WTC11 (cell line): ENCODE data around the gene SLC16A14. TPM values are rescaled to one million over a fixed set of nuclear protein-coding genes. Genes with fewer than 3 reads are reported as not detected.
A peak's percentile ranks its signal among the peaks of the same experiment; 100 is the strongest.

Experiments used
- ATF2 ChIP-seq: sonication (generic); formaldehyde crosslinking; IDR thresholded peaks from 2 replicates; pipeline ENCODE4 v1.8.1; 2022; ENCODE audit warnings: low read depth, missing genetic modification reagents, borderline replicate concordance
- CBFB ChIP-seq: sonication (generic); formaldehyde crosslinking; IDR thresholded peaks from 2 replicates; pipeline ENCODE4 v1.8.1; 2022; ENCODE audit warnings: mild to moderate bottlenecking, low read depth, missing genetic modification reagents
- EMX1 ChIP-seq: fragments of 250-450 bp; sonication (Bioruptor Pico); IDR thresholded peaks from 2 replicates; pipeline ENCODE4 v1.8.0; 2021; ENCODE audit warnings: mild to moderate bottlenecking
- ETV6 ChIP-seq: sonication (generic); formaldehyde crosslinking; IDR thresholded peaks from 2 replicates; pipeline ENCODE4 v1.8.1; 2022; ENCODE audit warnings: mild to moderate bottlenecking, missing genetic modification reagents
- FOXK1 ChIP-seq: sonication (generic); formaldehyde crosslinking; IDR thresholded peaks from 2 replicates; pipeline ENCODE4 v1.8.0; 2022; ENCODE audit warnings: mild to moderate bottlenecking, moderate library complexity, missing genetic modification reagents
- GRHL2 ChIP-seq: fragments of 250-450 bp; sonication (Bioruptor Pico); IDR thresholded peaks from 2 replicates; pipeline ENCODE4 v1.8.0; 2022; ENCODE audit warnings: mild to moderate bottlenecking, moderate library complexity; ENCODE audit not compliant: insufficient replicate concordance, severe bottlenecking
- HMGA2 ChIP-seq: fragments of 250-450 bp; sonication (Bioruptor Pico); IDR thresholded peaks from 2 replicates; pipeline ENCODE4 v1.4.0; 2021; ENCODE audit warnings: mild to moderate bottlenecking, moderate library complexity
- IRF2 ChIP-seq: sonication (generic); formaldehyde crosslinking; IDR thresholded peaks from 2 replicates; pipeline ENCODE4 v1.8.0; 2022; ENCODE audit warnings: low read depth, missing genetic modification reagents, borderline replicate concordance
- JUN ChIP-seq: sonication (generic); formaldehyde crosslinking; IDR thresholded peaks from 2 replicates; pipeline ENCODE4 v1.8.0; 2023; ENCODE audit warnings: mild to moderate bottlenecking, missing genetic modification reagents
- KAT7 ChIP-seq: sonication (generic); formaldehyde crosslinking; IDR thresholded peaks from 2 replicates; pipeline ENCODE4 v1.8.1; 2023; ENCODE audit warnings: missing genetic modification reagents, mild to moderate bottlenecking, borderline replicate concordance
- NR3C1 ChIP-seq: sonication (generic); formaldehyde crosslinking; conservative IDR thresholded peaks from 2 replicates; pipeline ENCODE4 v1.8.1; 2023; ENCODE audit warnings: low read depth, mild to moderate bottlenecking, missing genetic modification reagents
- SMAD4 ChIP-seq: sonication (generic); formaldehyde crosslinking; IDR thresholded peaks from 2 replicates; pipeline ENCODE4 v1.8.0; 2022; ENCODE audit warnings: mild to moderate bottlenecking, missing genetic modification reagents
- STAT6 ChIP-seq: sonication (generic); formaldehyde crosslinking; conservative IDR thresholded peaks from 2 replicates; pipeline ENCODE4 v1.8.1; 2023; ENCODE audit warnings: mild to moderate bottlenecking, low read depth, missing genetic modification reagents, moderate library complexity
- ZMAT4 ChIP-seq: fragments of 250-450 bp; sonication (Bioruptor Pico); IDR thresholded peaks from 2 replicates; pipeline ENCODE4 v1.9.0; 2021; ENCODE audit warnings: mild to moderate bottlenecking
- ZNF219 ChIP-seq: sonication (generic); formaldehyde crosslinking; IDR thresholded peaks from 2 replicates; pipeline ENCODE4 v1.8.0; 2023; ENCODE audit warnings: missing genetic modification reagents, mild to moderate bottlenecking, borderline replicate concordance
- ZNF281 ChIP-seq: sonication (generic); formaldehyde crosslinking; IDR thresholded peaks from 2 replicates; pipeline ENCODE4 v1.8.0; 2023; ENCODE audit warnings: mild to moderate bottlenecking, missing genetic modification reagents
- ZNF396 ChIP-seq: fragments of 250-450 bp; sonication (Bioruptor Pico); IDR thresholded peaks from 2 replicates; pipeline ENCODE4 v1.8.0; 2021; ENCODE audit warnings: mild to moderate bottlenecking, moderate library complexity, borderline replicate concordance
- total RNA-seq: library from RNA; stranded (reverse); gene quantifications from 3 replicates; pipeline ENCODE4 v1.2.3, GENCODE V29; 2021
- TF ChIP-seq, protein P1 (sequence below): sonication (generic); formaldehyde crosslinking; IDR thresholded peaks from 2 replicates; pipeline ENCODE4 v1.8.0; 2022; ENCODE audit warnings: mild to moderate bottlenecking, missing genetic modification reagents
- TF ChIP-seq, protein P2 (sequence below): fragments of 200-600 bp; IDR thresholded peaks from 2 replicates; pipeline ENCODE4 v1.8.0; 2022; ENCODE audit warnings: antibody characterized with exemption
- TF ChIP-seq, protein P3 (sequence below): fragments of 250-450 bp; sonication (Bioruptor Pico); IDR thresholded peaks from 2 replicates; pipeline ENCODE4 v1.9.0; 2021; ENCODE audit warnings: mild to moderate bottlenecking
- TF ChIP-seq, protein P4 (sequence below): sonication (generic); formaldehyde crosslinking; IDR thresholded peaks from 2 replicates; pipeline ENCODE4 v1.8.1; 2023; ENCODE audit warnings: mild to moderate bottlenecking, moderate library complexity, missing genetic modification reagents

Gene SLC16A14
- total RNA-seq, 1 experiment from 2014 or later, result 1.7 TPM

- no peak for TF ChIP-seq STAT6 (CRISPR knock-in tag)
- TF ChIP-seq, protein P1, sequence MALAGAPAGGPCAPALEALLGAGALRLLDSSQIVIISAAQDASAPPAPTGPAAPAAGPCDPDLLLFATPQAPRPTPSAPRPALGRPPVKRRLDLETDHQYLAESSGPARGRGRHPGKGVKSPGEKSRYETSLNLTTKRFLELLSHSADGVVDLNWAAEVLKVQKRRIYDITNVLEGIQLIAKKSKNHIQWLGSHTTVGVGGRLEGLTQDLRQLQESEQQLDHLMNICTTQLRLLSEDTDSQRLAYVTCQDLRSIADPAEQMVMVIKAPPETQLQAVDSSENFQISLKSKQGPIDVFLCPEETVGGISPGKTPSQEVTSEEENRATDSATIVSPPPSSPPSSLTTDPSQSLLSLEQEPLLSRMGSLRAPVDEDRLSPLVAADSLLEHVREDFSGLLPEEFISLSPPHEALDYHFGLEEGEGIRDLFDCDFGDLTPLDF (CRISPR knock-in tag), result 0 out of 2 replicates have a peak, but pooled peaks have one; percentile 48
- no peak for TF ChIP-seq ZNF219 (CRISPR knock-in tag)
- TF ChIP-seq, protein P2, sequence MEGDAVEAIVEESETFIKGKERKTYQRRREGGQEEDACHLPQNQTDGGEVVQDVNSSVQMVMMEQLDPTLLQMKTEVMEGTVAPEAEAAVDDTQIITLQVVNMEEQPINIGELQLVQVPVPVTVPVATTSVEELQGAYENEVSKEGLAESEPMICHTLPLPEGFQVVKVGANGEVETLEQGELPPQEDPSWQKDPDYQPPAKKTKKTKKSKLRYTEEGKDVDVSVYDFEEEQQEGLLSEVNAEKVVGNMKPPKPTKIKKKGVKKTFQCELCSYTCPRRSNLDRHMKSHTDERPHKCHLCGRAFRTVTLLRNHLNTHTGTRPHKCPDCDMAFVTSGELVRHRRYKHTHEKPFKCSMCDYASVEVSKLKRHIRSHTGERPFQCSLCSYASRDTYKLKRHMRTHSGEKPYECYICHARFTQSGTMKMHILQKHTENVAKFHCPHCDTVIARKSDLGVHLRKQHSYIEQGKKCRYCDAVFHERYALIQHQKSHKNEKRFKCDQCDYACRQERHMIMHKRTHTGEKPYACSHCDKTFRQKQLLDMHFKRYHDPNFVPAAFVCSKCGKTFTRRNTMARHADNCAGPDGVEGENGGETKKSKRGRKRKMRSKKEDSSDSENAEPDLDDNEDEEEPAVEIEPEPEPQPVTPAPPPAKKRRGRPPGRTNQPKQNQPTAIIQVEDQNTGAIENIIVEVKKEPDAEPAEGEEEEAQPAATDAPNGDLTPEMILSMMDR, result no peak
- TF ChIP-seq ATF2 (CRISPR knock-in tag), result no peak
- no peak for TF ChIP-seq ZNF281 (CRISPR knock-in tag)
- no peak for TF ChIP-seq CBFB (CRISPR knock-in tag)
- no peak for TF ChIP-seq ETV6
- no peak for TF ChIP-seq ZNF396 (CRISPR knock-in tag)
- TF ChIP-seq SMAD4 (CRISPR knock-in tag), result no peak
- TF ChIP-seq NR3C1 (CRISPR knock-in tag), result no peak
- no peak for TF ChIP-seq JUN
- TF ChIP-seq, protein P3, sequence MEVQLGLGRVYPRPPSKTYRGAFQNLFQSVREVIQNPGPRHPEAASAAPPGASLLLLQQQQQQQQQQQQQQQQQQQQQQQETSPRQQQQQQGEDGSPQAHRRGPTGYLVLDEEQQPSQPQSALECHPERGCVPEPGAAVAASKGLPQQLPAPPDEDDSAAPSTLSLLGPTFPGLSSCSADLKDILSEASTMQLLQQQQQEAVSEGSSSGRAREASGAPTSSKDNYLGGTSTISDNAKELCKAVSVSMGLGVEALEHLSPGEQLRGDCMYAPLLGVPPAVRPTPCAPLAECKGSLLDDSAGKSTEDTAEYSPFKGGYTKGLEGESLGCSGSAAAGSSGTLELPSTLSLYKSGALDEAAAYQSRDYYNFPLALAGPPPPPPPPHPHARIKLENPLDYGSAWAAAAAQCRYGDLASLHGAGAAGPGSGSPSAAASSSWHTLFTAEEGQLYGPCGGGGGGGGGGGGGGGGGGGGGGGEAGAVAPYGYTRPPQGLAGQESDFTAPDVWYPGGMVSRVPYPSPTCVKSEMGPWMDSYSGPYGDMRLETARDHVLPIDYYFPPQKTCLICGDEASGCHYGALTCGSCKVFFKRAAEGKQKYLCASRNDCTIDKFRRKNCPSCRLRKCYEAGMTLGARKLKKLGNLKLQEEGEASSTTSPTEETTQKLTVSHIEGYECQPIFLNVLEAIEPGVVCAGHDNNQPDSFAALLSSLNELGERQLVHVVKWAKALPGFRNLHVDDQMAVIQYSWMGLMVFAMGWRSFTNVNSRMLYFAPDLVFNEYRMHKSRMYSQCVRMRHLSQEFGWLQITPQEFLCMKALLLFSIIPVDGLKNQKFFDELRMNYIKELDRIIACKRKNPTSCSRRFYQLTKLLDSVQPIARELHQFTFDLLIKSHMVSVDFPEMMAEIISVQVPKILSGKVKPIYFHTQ (CRISPR knock-in tag), result no peak
- TF ChIP-seq EMX1 (CRISPR knock-in tag), result no peak
- TF ChIP-seq KAT7, result peak; percentile 77; the same call in 1 of the 2 replicates
- TF ChIP-seq GRHL2 (CRISPR knock-in tag), result no peak
- no peak for TF ChIP-seq ZMAT4 (CRISPR knock-in tag)
- TF ChIP-seq IRF2 (CRISPR knock-in tag), result no peak
- no peak for TF ChIP-seq FOXK1 (CRISPR knock-in tag)
- TF ChIP-seq, protein P4, sequence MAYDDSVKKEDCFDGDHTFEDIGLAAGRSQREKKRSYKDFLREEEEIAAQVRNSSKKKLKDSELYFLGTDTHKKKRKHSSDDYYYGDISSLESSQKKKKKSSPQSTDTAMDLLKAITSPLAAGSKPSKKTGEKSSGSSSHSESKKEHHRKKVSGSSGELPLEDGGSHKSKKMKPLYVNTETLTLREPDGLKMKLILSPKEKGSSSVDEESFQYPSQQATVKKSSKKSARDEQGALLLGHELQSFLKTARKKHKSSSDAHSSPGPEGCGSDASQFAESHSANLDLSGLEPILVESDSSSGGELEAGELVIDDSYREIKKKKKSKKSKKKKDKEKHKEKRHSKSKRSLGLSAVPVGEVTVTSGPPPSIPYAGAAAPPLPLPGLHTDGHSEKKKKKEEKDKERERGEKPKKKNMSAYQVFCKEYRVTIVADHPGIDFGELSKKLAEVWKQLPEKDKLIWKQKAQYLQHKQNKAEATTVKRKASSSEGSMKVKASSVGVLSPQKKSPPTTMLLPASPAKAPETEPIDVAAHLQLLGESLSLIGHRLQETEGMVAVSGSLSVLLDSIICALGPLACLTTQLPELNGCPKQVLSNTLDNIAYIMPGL (CRISPR knock-in tag), result peak; percentile 98
- no peak for TF ChIP-seq HMGA2
Observed at GRCh38 chr2:230068016-230068650, 591 bp downstream of the SLC16A14 start (continued).
